GM23338 (cell line): ENCODE data around the gene OS9. TPM values are rescaled to one million over a fixed set of nuclear protein-coding genes. Genes with fewer than 3 reads are reported as not detected.

Experiments
- ATAC-seq: fragments of 200-7000 bp; cut with Tn5 transposase; 3 replicates; pipeline ENCODE4 v1.9.1; 2020
- DNase-seq: peaks from one replicate; pipeline ENCODE4 v3.0.0-alpha.2; 2015; ENCODE audit warnings: low spot score
- H2AFZ ChIP-seq: fragments of 200-600 bp; sonication (generic); 2 replicates; pipeline ENCODE4 v1.8.0; 2016; ENCODE audit warnings: antibody characterized with exemption, mild to moderate bottlenecking, moderate library complexity
- H3F3A ChIP-seq: fragments of 200-600 bp; sonication (generic); replicated peaks from 2 replicates; pipeline ENCODE4 v1.8.0; 2017; ENCODE audit warnings: antibody characterized with exemption, mixed run types, low read depth
- H3K27ac ChIP-seq: fragments of 200-600 bp; sonication (generic); 2 replicates; pipeline ENCODE4 v1.6.1; 2016; ENCODE audit warnings: low read depth
- H3K27me3 ChIP-seq: fragments of 200-600 bp; sonication (generic); 2 replicates; pipeline ENCODE4 v1.8.0; 2016; ENCODE audit warnings: mild to moderate bottlenecking, mixed run types, moderate library complexity; ENCODE audit not compliant: insufficient read depth
- H3K36me3 ChIP-seq: fragments of 200-600 bp; sonication (generic); 2 replicates; pipeline ENCODE4 v1.8.0; 2016; ENCODE audit warnings: mild to moderate bottlenecking; ENCODE audit not compliant: insufficient read depth
- H3K4me1 ChIP-seq: fragments of 200-600 bp; sonication (generic); 2 replicates; pipeline ENCODE4 v1.8.0; 2016; ENCODE audit warnings: mild to moderate bottlenecking, moderate library complexity; ENCODE audit not compliant: insufficient read depth
- H3K4me2 ChIP-seq: fragments of 200-600 bp; sonication (generic); 2 replicates; pipeline ENCODE4 v1.7.1; 2017; ENCODE audit warnings: mixed run types
- H3K4me3 ChIP-seq: fragments of 200-600 bp; sonication (generic); 2 replicates; pipeline ENCODE4 v1.6.1; 2016; ENCODE audit warnings: mixed run types
- H3K79me2 ChIP-seq: fragments of 200-600 bp; sonication (generic); replicated peaks from 2 replicates; pipeline ENCODE4 v1.8.0; 2017; ENCODE audit warnings: mild to moderate bottlenecking; ENCODE audit not compliant: insufficient read depth
- H3K9me2 ChIP-seq: fragments of 200-600 bp; sonication (generic); 2 replicates; pipeline ENCODE4 v1.8.0; 2017; ENCODE audit not compliant: insufficient read depth
- H4K20me1 ChIP-seq: fragments of 200-600 bp; sonication (generic); replicated peaks from 2 replicates; pipeline ENCODE4 v1.8.0; 2017; ENCODE audit warnings: mild to moderate bottlenecking; ENCODE audit not compliant: insufficient read depth
- H3K27ac Mint-ChIP-seq: 2 replicates; pipeline ENCODE4 v1.8.0; 2020; ENCODE audit warnings: inconsistent platforms, mild to moderate bottlenecking, moderate library complexity, mixed read lengths
- H3K27me3 Mint-ChIP-seq: 3 replicates; pipeline ENCODE4 v1.8.0; 2022; ENCODE audit warnings: low read depth, mild to moderate bottlenecking, moderate library complexity, mixed read lengths, inconsistent platforms; ENCODE audit not compliant: insufficient read depth, poor library complexity
- H3K36me3 Mint-ChIP-seq: 3 replicates; pipeline ENCODE4 v1.8.0; 2021; ENCODE audit warnings: low read depth, mild to moderate bottlenecking, inconsistent platforms, moderate library complexity, mixed read lengths
- H3K4me1 Mint-ChIP-seq: 3 replicates; pipeline ENCODE4 v1.8.0; 2020; ENCODE audit warnings: mild to moderate bottlenecking, inconsistent platforms, mixed read lengths
- H3K4me3 Mint-ChIP-seq: 3 replicates; pipeline ENCODE4 v1.8.0; 2021; ENCODE audit warnings: moderate library complexity, mild to moderate bottlenecking, inconsistent platforms, mixed read lengths
- H3K9me3 Mint-ChIP-seq: 3 replicates; pipeline ENCODE4 v1.8.0; 2020; ENCODE audit warnings: moderate library complexity, mild to moderate bottlenecking, inconsistent platforms, mixed read lengths
- CREB1 ChIP-seq: fragments of 250-450 bp; sonication (Bioruptor Pico); IDR thresholded peaks from 2 replicates; pipeline ENCODE4 v1.5.0; 2020; ENCODE audit warnings: low read depth, mild to moderate bottlenecking, moderate library complexity
- ETS1 ChIP-seq: IDR thresholded peaks from 2 replicates; pipeline ENCODE4 v1.6.1; 2016; ENCODE audit warnings: antibody characterized with exemption
- EZH2 ChIP-seq: fragments of 200-600 bp; sonication (generic); IDR thresholded peaks from one replicate; pipeline ENCODE4 v1.8.0; 2017; ENCODE audit warnings: antibody characterized with exemption, mild to moderate bottlenecking, low read depth; ENCODE audit not compliant: unreplicated experiment
- EZH2phosphoT487 ChIP-seq: fragments of 200-600 bp; sonication (generic); IDR thresholded peaks from one replicate; pipeline ENCODE4 v1.8.1; 2018; ENCODE audit warnings: antibody characterized with exemption; ENCODE audit not compliant: unreplicated experiment
- JUNB ChIP-seq: IDR thresholded peaks from one replicate; pipeline ENCODE4 v1.6.1; 2016; ENCODE audit warnings: antibody characterized with exemption; ENCODE audit not compliant: unreplicated experiment
- NANOG ChIP-seq: IDR thresholded peaks from 2 replicates; pipeline ENCODE4 v1.6.1; 2016; ENCODE audit warnings: antibody characterized with exemption, borderline replicate concordance
- POLR2AphosphoS5 ChIP-seq: IDR thresholded peaks from 2 replicates; pipeline ENCODE4 v1.6.1; 2016; ENCODE audit warnings: antibody characterized with exemption, low read depth
- REST ChIP-seq: IDR thresholded peaks from one replicate; pipeline ENCODE4 v1.6.1; 2018; ENCODE audit warnings: antibody characterized with exemption; ENCODE audit not compliant: unreplicated experiment
- STAT1 ChIP-seq: IDR thresholded peaks from one replicate; pipeline ENCODE4 v1.6.1; 2016; ENCODE audit warnings: antibody characterized with exemption; ENCODE audit not compliant: unreplicated experiment
- ZNF114 ChIP-seq: fragments of 250-450 bp; sonication (Bioruptor Pico); IDR thresholded peaks from 2 replicates; pipeline ENCODE4 v1.5.0; 2020; ENCODE audit warnings: mild to moderate bottlenecking, moderate library complexity
- ZNF331 ChIP-seq: fragments of 250-450 bp; sonication (Bioruptor Pico); IDR thresholded peaks from 2 replicates; pipeline ENCODE4 v1.5.0; 2020; ENCODE audit warnings: low read depth, mild to moderate bottlenecking, moderate library complexity
- polyA plus RNA-seq: library from polyadenylated mRNA; unstranded; fragments of >200 nt; fragmentation: Nextera tagmentation; extraction: Ambion mirVana; gene quantifications from 2 replicates; pipeline ENCODE4 v1.2.1, GENCODE V29; 2016
- total RNA-seq: library from RNA; depleted of rRNA; stranded (reverse); fragments of >200 nt; shearing (Covaris generic); gene quantifications from 2 replicates; pipeline ENCODE4 v1.2.3, GENCODE V29; 2014
- TF ChIP-seq, protein P1 (sequence below), 2 experiments: fragments of 200-600 bp in 1 of 2; sonication (generic) in 1 of 2; conservative IDR thresholded peaks; 2 replicates each; pipeline versions ENCODE4 v1.5.1 to v1.6.1; 2016 to 2017; ENCODE audit warnings: antibody characterized with exemption in 2 of 2, low read depth in 2 of 2, mild to moderate bottlenecking in 2 of 2, moderate library complexity in 1 of 2
- TF ChIP-seq, protein P2 (sequence below): fragments of 250-450 bp; sonication (Bioruptor Pico); IDR thresholded peaks from 2 replicates; pipeline ENCODE4 v1.5.0; 2020; ENCODE audit warnings: mild to moderate bottlenecking, moderate library complexity

Gene OS9
- total and polyA plus RNA-seq, 2 experiments from 2014 or later = 27.5 to 79.7 TPM

DNA sequence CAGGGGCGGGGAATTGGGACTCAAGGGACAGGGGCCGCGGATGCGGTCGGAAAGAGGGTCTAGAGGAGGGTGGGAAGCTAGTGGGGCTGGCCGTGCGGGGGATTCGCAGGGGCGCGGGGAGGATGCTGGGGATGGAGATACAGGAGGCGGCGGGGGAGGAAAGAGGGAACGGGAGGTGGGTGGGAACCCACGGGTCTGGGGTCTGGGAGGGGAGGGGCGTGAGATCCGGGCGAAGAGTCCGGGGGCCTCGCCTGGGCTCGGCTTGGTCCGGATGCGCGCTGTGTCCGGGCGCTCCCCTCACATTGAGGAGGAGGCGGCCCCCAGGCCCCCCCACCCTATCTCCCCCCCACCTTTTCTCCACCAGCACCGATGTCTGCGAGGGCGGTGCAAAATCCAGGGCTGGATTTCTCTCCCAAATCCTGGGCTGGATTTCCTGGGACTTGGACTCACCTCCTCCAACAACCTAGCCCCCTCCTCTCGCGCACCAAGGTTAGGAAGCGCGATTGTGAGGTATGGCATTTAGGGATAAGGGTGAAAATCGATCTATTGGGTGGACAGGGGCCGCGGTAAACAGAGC is 44.8 kb downstream of the OS9 start, which contains the start of gene AGAP2:
Gene AGAP2, minus strand, starts transcription at position 82 of the 577 bp plus-strand sequence. CDS start 496 bp downstream, outside the sequence.
- Histone ChIP-seq H3K9me2 (no peaks in the 10 kb centered on the region), H3K27ac (no peak within 1 kb of the TSS), H3K4me2 (peak within 1 kb of the TSS; percentile 91), H3F3A (peaks cover 10% of the 10 kb centered on the region), H3K4me1 (peaks cover 19% of the 10 kb centered on the region), H3K79me2 (no peaks in the 10 kb centered on the region), H2AFZ (peak within 1 kb of the TSS; percentile 43; the same call in 1 of the 2 replicates), H3K27me3 (peaks cover 99% of the 10 kb centered on the region), H3K4me3 (peak within 1 kb of the TSS; percentile 62), H4K20me1 (no peaks in the 10 kb centered on the region), H3K36me3 (no peaks in the 10 kb centered on the region)
- no peak within 1 kb of the TSS for H3K27ac Mint-ChIP-seq
- H3K36me3 Mint-ChIP-seq = no peaks in the 10 kb centered on the region; the same call in 2 of the 3 replicates
- DNase-seq = peak; percentile 92
- peak; percentile 14 for ATAC-seq
- peaks cover 80% of the 10 kb centered on the region for H3K27me3 Mint-ChIP-seq
- peaks cover 2% of the 10 kb centered on the region for H3K9me3 Mint-ChIP-seq
- H3K4me1 Mint-ChIP-seq = peaks cover 37% of the 10 kb centered on the region
- TF ChIP-seq ZNF331 (CRISPR knock-in tag) (no peak), POLR2AphosphoS5 (no peak), REST (no peak), NANOG (no peak), EZH2phosphoT487 (no peak), CREB1 (CRISPR knock-in tag) (no peak), JUNB (no peak), ETS1 (0 out of 2 replicates have a peak, but pooled peaks have one; percentile 22), STAT1 (no peak), EZH2 (peak; percentile 64), ZNF114 (CRISPR knock-in tag) (no peak)
- TF ChIP-seq, protein P1, sequence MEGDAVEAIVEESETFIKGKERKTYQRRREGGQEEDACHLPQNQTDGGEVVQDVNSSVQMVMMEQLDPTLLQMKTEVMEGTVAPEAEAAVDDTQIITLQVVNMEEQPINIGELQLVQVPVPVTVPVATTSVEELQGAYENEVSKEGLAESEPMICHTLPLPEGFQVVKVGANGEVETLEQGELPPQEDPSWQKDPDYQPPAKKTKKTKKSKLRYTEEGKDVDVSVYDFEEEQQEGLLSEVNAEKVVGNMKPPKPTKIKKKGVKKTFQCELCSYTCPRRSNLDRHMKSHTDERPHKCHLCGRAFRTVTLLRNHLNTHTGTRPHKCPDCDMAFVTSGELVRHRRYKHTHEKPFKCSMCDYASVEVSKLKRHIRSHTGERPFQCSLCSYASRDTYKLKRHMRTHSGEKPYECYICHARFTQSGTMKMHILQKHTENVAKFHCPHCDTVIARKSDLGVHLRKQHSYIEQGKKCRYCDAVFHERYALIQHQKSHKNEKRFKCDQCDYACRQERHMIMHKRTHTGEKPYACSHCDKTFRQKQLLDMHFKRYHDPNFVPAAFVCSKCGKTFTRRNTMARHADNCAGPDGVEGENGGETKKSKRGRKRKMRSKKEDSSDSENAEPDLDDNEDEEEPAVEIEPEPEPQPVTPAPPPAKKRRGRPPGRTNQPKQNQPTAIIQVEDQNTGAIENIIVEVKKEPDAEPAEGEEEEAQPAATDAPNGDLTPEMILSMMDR (conservative IDR thresholded peaks at IDR 0.05; ENCODE audit: low read depth in 2 of 2) = no peak
- TF ChIP-seq, protein P2, sequence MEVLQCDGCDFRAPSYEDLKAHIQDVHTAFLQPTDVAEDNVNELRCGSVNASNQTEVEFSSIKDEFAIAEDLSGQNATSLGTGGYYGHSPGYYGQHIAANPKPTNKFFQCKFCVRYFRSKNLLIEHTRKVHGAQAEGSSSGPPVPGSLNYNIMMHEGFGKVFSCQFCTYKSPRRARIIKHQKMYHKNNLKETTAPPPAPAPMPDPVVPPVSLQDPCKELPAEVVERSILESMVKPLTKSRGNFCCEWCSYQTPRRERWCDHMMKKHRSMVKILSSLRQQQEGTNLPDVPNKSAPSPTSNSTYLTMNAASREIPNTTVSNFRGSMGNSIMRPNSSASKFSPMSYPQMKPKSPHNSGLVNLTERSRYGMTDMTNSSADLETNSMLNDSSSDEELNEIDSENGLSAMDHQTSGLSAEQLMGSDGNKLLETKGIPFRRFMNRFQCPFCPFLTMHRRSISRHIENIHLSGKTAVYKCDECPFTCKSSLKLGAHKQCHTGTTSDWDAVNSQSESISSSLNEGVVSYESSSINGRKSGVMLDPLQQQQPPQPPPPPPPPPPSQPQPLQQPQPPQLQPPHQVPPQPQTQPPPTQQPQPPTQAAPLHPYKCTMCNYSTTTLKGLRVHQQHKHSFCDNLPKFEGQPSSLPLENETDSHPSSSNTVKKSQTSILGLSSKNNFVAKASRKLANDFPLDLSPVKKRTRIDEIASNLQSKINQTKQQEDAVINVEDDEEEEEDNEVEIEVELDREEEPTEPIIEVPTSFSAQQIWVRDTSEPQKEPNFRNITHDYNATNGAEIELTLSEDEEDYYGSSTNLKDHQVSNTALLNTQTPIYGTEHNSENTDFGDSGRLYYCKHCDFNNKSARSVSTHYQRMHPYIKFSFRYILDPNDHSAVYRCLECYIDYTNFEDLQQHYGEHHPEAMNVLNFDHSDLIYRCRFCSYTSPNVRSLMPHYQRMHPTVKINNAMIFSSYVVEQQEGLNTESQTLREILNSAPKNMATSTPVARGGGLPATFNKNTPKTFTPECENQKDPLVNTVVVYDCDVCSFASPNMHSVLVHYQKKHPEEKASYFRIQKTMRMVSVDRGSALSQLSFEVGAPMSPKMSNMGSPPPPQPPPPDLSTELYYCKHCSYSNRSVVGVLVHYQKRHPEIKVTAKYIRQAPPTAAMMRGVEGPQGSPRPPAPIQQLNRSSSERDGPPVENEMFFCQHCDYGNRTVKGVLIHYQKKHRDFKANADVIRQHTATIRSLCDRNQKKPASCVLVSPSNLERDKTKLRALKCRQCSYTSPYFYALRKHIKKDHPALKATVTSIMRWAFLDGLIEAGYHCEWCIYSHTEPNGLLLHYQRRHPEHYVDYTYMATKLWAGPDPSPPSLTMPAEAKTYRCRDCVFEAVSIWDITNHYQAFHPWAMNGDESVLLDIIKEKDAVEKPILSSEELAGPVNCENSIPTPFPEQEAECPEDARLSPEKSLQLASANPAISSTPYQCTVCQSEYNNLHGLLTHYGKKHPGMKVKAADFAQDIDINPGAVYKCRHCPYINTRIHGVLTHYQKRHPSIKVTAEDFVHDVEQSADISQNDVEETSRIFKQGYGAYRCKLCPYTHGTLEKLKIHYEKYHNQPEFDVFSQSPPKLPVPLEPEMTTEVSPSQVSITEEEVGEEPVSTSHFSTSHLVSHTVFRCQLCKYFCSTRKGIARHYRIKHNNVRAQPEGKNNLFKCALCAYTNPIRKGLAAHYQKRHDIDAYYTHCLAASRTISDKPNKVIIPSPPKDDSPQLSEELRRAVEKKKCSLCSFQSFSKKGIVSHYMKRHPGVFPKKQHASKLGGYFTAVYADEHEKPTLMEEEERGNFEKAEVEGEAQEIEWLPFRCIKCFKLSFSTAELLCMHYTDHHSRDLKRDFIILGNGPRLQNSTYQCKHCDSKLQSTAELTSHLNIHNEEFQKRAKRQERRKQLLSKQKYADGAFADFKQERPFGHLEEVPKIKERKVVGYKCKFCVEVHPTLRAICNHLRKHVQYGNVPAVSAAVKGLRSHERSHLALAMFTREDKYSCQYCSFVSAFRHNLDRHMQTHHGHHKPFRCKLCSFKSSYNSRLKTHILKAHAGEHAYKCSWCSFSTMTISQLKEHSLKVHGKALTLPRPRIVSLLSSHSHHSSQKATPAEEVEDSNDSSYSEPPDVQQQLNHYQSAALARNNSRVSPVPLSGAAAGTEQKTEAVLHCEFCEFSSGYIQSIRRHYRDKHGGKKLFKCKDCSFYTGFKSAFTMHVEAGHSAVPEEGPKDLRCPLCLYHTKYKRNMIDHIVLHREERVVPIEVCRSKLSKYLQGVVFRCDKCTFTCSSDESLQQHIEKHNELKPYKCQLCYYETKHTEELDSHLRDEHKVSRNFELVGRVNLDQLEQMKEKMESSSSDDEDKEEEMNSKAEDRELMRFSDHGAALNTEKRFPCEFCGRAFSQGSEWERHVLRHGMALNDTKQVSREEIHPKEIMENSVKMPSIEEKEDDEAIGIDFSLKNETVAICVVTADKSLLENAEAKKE (CRISPR knock-in tag) = no peak
- H3K4me3 Mint-ChIP-seq = peak within 1 kb of the TSS; percentile 67
